Islet precursor cell (in vitro differentiated cells): ENCODE measurements around the gene AHCTF1.

Experiments used
- DNase-seq: peaks from one replicate; pipeline ENCODE4 v3.0.0-alpha.2; 2018

AHCTF1 gene

GRCh38 chr1:246798606-246799496 is 132.9 kb downstream of the AHCTF1 start:
- DNase-seq, result no peak

- DNase-seq, result no peak
These were observed 133.6 kb downstream of the AHCTF1 start for GRCh38 chr1:246798107-246798506.

- DNase-seq, result no peak
These were observed 134.2 kb downstream of the AHCTF1 start for GRCh38 chr1:246797597-246797996.

- DNase-seq, result no peak
These were observed 134.6 kb downstream of the AHCTF1 start for GRCh38 chr1:246797157-246797556.

- no peak for DNase-seq
These were observed 135.6 kb downstream of the AHCTF1 start for GRCh38 chr1:246795906-246796694.

- DNase-seq, result peak; percentile 85
These were observed 136.7 kb downstream of the AHCTF1 start for GRCh38 chr1:246794828-246795671.

- peak; percentile 65 for DNase-seq
These were observed 137.5 kb downstream of the AHCTF1 start for GRCh38 chr1:246794048-246794827.

GRCh38 chr1:246793356-246793896 is 138.3 kb downstream of the AHCTF1 start:
- no peak for DNase-seq

GRCh38 chr1:246792603-246793002 is 139.1 kb downstream of the AHCTF1 start:
- no peak for DNase-seq

- no peak for DNase-seq
These were observed 140.3 kb downstream of the AHCTF1 start for GRCh38 chr1:246791303-246791918.

GRCh38 chr1:246790833-246791232 is 140.9 kb downstream of the AHCTF1 start:
- no peak for DNase-seq

GRCh38 chr1:246790364-246790763 is 141.4 kb downstream of the AHCTF1 start:
- DNase-seq, result no peak

- no peak for DNase-seq
These were observed 142.1 kb downstream of the AHCTF1 start for GRCh38 chr1:246789454-246790339.
